ENCODE results near the gene CFI.

Gene CFI

GRCh38 chr4:109735566-109736365, 66.0 kb downstream of the CFI start:
- TF ChIP-seq, protein P1, sequence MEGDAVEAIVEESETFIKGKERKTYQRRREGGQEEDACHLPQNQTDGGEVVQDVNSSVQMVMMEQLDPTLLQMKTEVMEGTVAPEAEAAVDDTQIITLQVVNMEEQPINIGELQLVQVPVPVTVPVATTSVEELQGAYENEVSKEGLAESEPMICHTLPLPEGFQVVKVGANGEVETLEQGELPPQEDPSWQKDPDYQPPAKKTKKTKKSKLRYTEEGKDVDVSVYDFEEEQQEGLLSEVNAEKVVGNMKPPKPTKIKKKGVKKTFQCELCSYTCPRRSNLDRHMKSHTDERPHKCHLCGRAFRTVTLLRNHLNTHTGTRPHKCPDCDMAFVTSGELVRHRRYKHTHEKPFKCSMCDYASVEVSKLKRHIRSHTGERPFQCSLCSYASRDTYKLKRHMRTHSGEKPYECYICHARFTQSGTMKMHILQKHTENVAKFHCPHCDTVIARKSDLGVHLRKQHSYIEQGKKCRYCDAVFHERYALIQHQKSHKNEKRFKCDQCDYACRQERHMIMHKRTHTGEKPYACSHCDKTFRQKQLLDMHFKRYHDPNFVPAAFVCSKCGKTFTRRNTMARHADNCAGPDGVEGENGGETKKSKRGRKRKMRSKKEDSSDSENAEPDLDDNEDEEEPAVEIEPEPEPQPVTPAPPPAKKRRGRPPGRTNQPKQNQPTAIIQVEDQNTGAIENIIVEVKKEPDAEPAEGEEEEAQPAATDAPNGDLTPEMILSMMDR (IDR thresholded peaks at IDR 0.05; ENCODE audit: low read depth, low read length, missing control alignments): no peak
- DNase-seq (ENCODE audit: low read depth): no peak
- H3K4me3 ChIP-seq (ENCODE audit: low read depth, low read length): no peak overlapping the region

GRCh38 chr4:109733728-109734127, 68.1 kb downstream of the CFI start:
- DNase-seq (ENCODE audit: low read depth): no peak
- TF ChIP-seq, protein P1 (IDR thresholded peaks at IDR 0.05; ENCODE audit: low read depth, low read length, missing control alignments): no peak
- H3K4me3 ChIP-seq (ENCODE audit: low read depth, low read length): no peak overlapping the region

- TF ChIP-seq, protein P1 (IDR thresholded peaks at IDR 0.05; ENCODE audit: low read depth, low read length, missing control alignments): no peak
- H3K4me3 ChIP-seq (ENCODE audit: low read depth, low read length): peak overlapping the region; percentile 87
- no peak for DNase-seq (ENCODE audit: low read depth)
Measured at GRCh38 chr4:109730619-109731545, 70.9 kb downstream of the CFI start.

DNA sequence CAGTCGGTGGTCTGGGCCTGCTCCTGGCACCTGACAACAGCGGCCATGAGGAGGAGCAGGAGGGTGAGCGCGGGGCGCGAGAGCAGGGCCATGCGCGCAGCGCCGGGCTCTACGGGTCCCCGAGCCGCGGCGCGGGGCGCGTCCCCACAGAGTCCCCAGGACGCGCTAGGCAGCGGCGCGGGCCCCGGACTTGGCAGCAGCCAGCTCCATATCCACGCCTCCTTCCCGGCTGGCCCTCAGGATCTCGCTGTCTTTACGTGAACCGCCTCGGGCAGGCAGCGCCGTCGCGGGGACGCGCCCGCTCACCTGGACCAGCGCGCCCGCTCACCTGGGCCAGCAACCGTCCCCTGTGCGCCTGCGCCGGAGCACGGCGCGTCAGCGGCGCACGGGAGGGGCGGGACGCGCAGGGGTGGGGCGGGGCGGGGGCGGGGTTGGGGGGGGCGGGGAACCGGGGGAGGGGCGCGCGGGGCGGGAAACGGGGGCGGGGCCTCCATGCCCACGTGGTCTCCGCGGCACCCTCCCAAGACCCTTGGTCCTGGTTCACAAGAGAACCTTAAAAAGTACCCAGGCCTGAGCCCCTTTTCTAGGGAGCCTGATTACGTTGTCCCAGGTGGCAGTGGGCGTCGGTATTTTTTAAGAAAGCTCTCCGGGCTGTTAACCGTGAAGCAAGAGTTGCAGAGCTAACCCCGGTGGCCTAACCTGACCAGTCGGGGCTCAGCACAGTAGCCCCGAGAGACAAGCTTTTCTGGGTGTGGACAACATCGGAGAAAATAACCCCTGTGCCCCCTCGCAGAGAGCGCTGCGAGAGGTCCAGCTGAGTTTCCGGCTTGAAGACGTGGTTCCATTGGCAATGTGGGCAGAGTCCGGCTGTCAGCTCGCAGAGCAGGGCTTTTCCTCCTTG, 71.8 kb downstream of the CFI start, which contains the start of gene PLA2G12A:
Gene PLA2G12A, minus strand, starts transcription at position 353 of the 901 bp plus-strand sequence. Its CDS starts 261 bp downstream, at position 92.
- TF ChIP-seq, protein P1 (IDR thresholded peaks at IDR 0.05; ENCODE audit: low read depth, low read length, missing control alignments): no peak
- peak; percentile 40 for DNase-seq (ENCODE audit: low read depth)
- H3K4me3 ChIP-seq (ENCODE audit: low read depth, low read length): peak within 1 kb of the TSS; percentile 96

DNA sequence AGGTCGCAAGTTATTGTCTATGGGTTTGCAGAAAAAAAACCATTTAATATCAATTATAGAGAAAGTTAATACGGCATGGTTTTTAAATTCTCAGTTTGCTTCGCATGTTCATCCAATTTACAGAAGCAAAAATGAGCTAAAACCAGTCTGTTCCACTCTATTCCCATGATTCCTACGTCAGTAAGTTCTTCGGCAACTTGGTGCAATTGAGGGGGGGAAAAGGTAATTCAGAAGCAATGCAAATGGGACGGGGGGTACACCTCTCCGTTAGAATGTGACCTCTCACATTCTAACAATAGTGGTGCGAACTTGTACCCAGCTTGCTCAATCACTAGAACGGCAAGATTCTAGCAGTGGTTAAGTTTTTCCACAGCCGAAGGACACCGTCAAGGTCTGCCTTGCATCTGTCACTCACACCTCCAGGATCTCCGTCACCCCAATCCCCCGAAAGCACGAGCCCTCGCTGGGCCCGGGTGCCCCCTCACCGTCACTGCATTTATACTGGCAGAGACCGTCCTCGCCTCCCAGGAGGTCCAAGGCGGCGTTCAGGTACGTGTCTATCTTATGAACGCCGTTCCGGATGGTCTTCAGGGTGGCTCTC, 72.6 kb downstream of the CFI start:
- H3K4me3 ChIP-seq (ENCODE audit: low read depth, low read length): peak overlapping the region; percentile 96
- TF ChIP-seq, protein P1 (IDR thresholded peaks at IDR 0.05; ENCODE audit: low read depth, low read length, missing control alignments): no peak
- no peak for DNase-seq (ENCODE audit: low read depth)

DNA sequence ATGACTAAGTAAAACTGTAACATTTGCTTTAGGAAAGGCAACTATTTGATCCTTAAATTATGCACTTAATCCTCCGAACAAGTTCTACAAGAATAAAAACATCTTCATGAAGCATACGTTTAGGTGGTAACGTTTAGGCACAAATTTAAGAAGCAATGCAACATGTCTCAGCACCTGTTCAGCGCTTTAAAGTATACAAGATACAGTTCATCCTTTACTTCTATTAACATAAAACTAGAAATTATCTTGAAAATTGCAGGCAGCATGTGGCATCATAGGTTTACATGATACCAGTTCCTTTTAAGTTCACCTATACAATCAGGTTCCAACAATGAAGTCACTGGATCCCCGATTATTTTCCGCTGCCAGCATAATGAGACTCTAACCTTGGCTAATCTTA, 73.4 kb downstream of the CFI start:
- no peak for DNase-seq (ENCODE audit: low read depth)
- TF ChIP-seq, protein P1 (IDR thresholded peaks at IDR 0.05; ENCODE audit: low read depth, low read length, missing control alignments): no peak
- H3K4me3 ChIP-seq (ENCODE audit: low read depth, low read length): peak overlapping the region; percentile 14; the same call in 1 of the 2 replicates
